Ramos (cell line): ENCODE results near the gene MACROH2A1.

Source experiments
- in situ Hi-C: fragments of 300-500 bp; cut with MboI; formaldehyde crosslinking; loops from one replicate; pipeline ENCODE4 v1.14.3; 2022; ENCODE audit warnings: low sequenced_read_pairs; ENCODE audit not compliant: unreplicated experiment

Gene MACROH2A1

DNA sequence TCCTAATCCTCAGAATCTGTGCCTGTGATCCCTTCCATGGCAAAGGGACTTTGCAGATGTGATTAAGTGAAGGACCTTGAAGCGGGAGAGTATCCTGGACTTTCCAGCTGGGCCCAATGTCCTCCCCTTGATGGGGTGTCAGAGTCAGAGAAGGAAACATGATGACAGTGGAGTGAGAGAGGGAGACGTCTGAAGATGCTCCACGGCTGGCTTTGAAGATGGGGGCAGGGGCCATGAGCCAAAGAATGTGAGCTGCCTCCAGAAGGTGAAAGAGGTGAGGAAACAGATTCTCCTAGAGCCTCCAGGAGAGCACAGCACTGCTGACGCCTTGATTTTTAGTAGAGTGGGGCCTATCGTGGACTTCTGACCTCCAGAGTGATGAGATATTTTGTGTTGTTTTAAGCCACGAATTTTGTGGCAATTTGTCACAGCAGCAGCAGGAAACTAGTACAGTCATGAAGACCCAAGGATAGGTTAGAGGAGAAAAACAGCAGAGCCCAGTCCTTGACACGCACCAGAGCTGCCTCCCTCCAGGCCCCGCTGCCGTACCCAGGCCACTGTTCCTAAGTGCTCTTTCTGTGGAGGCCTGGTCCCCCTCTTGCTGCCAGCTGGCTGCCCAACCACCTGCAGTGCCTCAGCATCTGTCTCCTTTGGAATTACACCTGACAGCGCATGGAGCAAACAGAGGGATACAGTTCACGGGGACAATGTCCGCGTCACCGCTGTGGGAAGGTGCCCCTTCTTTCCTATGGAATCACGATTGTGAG lies 78.1 kb downstream of the MACROH2A1 start:
- in situ Hi-C loops = no loop called here

DNA sequence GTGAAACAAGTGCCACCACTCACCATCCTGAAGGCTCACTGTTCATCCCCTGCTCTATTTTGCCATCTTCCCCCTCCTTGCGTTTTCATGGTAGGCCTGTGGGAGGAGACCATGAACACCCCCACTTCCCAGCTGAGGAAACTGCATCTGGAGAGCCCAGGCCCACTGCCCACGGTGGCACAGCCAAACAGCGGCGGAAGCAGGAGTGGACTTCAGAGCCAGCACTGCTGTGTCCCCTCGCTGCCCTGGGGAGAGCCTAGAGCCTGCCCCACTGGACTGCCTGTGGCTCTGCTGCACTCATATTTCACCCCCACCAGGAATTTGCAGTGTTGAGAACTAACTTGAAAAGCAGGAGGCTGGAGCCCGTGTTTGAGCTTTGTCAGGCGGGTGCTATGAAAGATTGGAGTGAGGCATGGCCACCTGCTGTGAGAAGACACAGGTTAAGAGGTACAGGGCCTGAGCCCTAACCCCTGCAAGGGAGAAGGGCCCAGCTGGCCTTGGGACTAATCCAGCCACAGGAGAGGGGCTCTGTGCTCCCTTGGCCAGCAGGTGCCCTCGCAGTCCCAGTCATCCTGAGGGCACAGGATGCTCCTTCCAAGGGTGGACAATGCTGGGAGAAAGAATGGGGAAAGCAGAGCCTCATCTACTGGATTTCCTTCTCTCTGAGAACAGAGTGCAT lies 79.0 kb downstream of the MACROH2A1 start:
- in situ Hi-C loops = no loop called here

DNA sequence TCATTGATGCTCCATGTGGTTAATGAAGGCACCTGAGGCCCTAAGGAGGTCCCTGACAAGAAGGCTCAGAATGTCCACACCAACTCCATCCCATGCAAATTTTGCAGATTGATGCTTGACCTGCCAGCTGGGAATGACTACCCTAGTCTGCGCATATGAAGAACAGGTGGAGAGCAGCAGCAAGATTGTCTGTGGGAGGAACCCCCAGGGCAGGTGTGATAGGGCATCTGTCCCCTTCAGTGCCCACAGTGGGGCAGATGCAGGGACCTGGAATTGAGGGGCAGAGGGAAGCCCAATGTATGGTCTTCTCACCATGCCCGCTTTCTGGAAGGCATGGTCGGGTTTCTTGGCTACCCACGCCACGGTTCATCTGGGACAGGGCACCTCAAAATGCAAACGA lies 79.6 kb downstream of the MACROH2A1 start:
- in situ Hi-C loops = no loop called here

DNA sequence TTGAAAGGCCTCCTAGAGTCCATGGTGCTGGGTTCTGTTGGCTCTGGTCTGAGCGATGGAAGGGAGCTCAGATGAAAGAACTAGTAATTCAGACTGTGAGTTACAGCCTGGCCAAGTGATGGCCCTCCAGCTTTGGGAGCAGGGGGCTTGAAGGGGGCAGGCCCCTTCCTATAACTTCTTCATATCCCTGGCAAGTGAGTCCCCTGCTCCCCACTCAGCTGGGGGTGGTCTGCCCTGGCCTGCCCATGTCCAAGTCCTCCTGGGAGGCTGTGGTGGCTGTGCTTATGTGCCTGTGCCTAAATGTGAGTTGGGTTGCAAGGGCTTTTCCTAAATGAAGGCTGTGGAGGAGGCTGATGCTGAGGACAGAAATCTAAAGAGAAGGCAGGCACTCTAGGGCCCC lies 80.1 kb downstream of the MACROH2A1 start:
- in situ Hi-C loops = no loop called here

DNA sequence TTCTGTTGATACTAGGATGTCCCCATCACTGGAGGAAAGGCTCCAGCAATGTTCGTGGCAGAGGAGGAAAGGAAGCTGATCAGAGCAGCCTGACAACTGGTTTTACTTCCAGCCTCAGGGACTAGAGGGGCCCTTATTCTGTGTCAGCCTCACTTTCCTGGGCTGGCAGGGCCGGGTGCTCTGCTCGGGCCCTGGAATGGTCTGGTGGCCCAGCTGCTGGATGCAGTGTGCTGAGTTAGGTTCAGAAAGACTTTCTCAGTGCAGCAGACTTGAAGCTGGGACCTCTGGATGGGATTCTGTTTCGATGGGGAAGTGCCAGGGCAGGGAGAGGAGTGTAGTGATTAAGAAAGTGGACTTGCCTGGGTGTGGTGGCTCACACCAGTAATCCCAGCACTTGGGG lies 81.0 kb downstream of the MACROH2A1 start:
- in situ Hi-C loops = no loop called here

DNA sequence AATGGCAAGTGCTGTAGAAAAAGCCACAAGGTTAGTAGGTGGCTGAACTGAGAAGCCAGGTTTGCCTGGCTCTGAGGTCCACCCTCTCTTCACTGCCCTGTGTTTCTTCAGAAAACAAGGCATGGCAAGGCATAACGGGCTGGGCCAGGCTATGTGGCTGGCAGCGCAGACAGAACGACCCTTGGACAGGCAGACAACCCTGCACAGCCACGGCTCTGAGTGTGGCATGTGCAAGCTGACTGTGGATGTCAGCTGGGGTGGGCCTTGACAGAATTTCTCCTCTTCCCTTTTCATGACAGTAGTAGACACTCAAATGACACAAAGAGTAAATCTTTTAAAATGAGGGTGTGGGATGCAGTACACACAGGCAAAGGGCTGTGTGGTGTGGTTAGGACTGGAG lies 81.7 kb downstream of the MACROH2A1 start:
- in situ Hi-C loops = no loop called here

DNA sequence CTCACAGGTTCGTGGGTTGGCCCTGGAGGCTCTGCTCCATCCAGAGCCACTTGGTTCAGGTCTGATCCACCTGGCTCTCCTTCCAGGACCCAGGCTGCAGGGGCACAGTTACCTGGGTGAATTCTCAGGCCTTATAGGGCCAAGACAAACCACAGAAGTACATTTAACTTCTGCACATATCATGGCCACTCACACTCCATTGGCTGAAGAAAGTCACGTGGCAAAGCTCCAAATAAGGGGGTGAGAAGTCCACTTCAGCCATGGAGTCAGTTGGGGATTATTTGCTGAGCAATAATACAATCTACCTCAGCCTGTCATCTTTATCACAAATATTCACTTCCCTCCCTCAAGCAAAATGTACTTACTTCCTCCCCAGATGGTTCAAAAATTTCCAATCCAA lies 83.6 kb downstream of the MACROH2A1 start:
- in situ Hi-C loops = no loop called here

DNA sequence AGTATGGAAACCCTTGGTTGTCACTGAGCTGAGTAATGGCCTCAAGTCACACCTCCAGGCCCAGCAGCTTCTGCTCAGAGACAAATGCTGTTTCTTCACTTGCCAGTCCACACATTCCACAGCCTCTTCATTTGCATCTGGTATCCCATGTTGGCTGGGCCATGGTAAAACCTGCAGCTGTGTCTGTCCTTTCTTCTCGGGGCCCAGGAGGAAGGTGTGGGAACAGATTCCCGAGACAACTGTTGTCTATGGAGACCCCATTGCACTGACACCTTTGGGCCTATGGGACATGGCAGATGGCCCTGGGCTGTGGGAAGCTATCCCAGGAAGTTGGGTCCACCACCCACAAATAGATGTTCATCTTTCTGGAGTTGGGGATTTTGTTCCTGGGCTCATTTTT lies 85.1 kb downstream of the MACROH2A1 start:
- in situ Hi-C loops = no loop called here

DNA sequence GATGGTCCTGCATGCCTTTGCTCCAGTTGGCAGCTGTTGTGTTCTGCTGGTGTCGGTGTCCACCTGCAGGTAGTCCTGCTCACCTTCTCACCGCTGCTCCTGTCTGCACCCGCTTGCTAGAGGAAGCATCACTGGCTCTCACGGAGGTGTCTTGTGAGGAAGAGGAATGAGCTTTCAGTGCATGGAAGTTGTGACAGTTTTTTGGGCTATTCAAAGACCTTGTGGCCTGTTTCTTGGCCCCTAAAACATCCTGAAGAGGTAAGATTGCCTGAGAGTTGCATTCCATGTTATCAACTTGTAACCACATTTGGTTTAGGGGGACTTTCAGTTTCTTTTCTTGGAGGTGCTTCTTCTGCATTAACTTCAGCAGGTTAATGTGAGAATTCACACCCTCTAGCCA lies 85.6 kb downstream of the MACROH2A1 start:
- in situ Hi-C loops = no loop called here

DNA sequence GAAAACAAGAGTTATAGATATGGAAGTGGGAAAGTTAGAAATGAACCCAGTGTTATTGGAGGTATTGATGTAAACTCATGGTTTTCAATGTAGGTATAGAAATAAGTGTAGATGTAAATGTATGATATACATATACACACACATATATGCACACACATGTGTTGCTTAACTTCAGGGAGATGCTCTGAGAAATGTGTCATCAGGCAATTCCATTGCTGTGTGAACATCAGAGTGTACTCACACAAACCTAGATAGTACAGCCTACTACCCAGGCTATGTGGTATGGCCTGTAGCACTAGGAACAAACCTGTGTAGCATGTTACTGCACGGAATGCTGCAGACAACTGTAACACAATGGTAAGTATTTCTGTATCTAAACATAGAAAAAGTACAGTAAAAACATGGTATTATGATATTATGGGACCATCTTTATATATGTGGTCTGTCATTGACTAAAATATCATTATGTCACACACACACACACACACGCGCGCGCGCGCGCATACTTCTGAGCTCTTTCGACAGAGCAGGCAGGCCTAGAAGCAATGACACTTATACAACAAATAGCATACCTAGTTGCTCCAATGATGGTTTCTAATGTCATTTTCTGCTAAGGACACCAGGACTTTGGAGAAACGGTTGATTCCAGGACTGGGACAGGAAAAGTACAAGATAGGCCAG lies 86.6 kb downstream of the MACROH2A1 start:
- in situ Hi-C loops = no loop called here

DNA sequence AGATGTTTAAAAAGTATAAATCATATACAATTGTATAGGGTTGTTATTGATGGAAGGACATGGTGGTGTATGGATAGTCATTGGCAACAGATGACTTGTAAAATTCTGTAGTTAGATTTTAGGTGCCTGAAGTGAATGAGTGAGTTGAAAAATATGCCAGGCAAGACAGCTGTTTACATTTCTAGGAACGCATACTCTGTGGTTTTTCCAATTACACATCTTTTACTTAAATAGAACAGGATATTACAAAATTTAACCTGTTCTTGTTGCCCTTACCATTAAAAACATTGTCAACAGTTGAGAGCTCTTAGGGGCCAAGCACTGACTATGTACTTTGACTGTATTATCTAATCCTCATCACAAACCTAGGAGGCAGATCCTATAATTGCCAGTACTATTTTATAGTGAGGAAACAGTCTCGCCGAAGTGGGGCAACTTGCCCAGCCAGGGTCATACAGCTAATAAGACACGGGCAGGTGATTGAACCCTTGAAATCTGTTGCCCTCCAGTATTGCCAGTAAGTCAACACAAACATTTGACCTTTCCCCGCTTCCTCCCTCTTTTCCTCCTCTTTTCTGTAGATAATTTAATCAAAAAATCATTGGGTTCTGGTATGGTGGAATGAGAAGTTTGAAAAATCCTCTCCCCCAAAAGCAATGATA lies 88.6 kb downstream of the MACROH2A1 start:
- in situ Hi-C loops = no loop called here

DNA sequence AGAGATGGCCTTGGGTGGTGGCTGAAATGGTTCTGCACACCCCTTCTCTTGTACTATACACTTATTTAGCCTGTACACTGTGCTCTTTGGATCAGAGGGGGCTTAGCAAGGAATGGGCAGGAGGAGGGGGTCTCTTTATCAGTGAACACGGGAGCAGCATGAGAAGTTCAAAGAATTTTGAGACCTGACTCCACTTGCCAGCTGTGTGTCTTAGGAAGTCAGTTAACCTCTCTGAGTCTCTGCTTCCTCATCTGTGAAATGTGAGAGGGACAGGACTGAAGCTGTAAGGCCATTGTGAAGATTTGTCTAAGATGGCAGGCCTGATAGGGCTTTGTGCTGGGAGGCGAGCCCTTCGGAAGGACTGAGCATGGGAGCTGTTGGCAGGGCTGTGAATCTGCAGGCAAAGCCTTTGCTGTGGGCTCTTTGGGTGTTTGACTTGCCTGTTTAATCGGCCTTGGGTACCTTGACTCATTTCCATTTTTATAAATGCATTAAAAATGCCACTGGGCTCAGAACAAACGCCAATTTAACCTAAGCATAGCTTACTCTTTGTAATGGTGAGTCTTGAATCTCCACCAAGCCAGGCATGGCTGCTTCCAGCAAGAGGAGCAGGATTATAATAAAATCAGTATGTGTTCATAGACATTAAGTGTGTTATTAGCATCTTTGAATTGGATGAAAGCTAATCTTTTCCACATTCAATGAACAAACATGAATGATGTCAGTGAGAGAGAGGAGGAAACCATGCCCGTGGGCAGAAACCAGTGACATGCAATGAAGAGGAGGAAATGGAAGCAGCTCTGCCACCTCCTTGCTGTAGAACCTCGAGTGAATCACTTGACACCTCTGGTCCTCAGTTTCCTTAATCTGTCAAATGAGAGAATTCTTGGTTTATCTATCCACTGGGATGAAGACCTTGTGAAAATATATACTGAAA lies 89.4 kb downstream of the MACROH2A1 start:
- in situ Hi-C loops = no loop called here

DNA sequence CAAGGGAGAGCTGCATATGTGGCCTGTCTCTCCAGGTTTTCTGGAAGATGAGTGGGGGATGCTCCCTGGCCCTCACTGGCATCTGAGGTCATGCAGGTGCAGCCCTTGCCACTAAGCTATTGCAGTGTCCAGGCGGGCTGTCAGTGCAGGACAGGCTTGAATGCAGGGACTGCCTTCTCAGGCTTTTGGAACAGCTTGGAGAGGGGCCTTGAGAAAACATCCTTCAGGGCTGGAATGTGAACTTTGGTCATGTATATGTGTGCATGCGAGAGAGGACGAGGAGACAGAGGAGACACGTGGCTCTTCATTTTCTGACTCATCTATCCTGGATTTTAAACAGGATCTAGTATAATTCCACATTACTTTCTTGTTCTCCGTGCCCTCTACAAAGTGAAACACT lies 90.3 kb downstream of the MACROH2A1 start:
- in situ Hi-C loops = no loop called here

DNA sequence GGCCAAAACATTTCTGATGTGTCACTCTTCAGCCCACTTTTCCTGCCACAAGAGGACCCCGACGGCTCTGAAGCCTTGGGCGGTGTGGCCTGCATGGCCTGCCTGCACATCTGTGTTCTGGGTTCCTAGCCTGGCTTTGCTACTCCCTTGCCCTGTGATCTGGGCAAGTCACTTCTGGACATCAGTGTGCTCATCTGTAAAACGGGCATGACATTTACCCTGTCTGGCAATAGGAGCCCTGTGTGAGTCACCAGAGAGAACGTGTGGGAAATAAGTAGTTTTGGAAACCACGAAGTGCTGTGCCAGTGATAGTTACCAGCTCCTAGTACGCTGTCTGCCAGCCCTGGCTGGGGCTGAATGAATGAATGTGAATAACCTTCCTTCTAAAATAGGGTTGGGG lies 90.8 kb downstream of the MACROH2A1 start:
- in situ Hi-C loops = no loop called here

DNA sequence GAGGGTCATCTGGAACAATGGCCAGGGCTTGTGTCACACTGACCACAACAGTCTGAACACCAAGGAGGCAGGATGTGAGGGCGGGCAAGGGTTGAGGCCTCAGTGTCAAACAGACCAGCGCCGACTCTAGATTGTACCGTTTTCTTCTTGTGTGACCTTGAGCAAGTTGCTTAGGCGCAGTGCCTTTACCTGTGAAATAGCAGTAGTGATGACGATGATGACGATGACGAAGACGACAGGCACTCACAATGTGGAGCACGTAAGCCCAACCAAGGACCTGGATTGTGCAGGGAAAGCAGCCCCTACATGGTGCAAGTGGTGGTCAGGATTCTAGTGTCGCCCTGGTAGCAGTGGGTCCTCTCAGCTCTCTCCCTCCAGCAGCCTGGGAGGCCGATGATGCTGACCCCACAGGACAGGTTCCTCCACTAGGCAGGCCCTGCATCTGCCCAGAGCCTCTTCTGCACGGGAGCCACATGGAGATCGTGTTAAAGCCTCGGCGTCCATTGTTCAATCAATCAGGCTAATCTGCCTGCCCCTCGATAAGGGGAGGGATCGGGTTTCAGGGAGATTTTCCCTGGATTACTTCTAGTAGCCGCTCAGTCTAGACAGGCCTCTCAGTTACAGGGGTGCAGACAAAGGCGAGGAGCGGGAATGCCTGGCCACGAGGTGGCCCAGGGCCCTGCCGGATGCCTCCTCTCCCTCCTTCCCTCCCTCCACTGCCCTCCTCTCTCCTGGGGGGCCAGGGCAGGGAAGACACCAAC lies 91.7 kb downstream of the MACROH2A1 start:
- in situ Hi-C loops = no loop called here

DNA sequence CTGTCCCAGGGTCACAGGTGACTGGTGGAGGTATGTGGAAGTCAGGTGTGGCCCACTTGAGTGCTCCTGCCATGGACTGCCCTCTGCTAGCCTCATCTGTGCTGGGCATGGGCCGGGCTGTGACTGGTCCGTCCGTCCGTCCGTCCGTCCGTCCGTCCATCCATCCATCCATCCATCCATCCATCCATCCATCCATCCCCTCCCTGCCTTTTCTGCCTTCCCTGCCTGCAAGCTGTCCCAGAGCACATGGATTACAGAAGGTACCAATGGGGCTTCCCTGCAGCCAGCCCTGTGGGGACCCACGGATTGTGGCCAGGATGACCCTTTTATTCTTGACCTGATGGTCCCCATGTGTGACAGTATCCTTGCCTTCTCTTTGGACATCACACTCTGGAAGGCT lies 92.5 kb downstream of the MACROH2A1 start:
- in situ Hi-C loops = no loop called here

DNA sequence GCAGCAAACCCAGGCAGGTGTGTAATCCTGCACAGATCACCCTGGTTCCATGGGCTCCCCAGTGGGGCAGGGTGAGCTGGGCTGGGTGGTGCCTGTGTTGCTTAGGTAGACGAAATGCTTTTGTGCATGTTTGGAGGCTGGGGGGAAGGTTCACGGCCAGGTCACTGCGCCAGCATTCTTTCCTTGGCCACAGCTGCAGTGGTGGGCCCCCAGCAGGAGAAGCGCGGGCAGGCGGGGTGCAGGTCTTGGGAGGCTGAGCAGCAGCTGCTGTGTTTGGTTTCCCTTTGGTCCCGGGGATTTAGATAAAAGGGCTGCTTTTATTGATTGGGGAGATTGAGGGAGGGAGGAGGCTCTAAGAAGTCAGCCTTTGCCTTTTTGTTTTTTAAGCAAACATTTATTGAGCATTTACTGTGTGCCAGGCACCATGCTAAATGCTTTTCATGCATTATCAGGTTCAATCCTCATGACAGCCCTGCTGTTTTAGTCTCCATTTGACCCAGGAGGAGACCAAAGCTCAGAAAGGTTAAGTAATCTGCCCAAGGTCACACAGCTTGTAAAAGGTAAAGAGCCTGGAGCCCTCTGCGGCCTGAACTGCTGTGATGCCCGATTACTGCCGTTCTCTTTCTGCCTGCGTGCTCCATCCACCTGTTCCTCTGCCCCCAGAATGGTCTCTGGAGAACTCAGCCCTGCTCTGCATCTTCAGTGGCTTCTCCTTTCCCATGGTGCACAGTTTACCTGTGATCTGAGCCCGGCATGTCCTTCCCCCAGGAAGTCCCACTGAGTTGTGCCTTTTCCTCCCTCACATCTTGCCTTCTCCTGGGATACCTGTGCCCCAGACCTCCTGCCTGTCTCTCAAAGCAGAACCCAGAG lies 94.4 kb downstream of the MACROH2A1 start:
- in situ Hi-C loops = no loop called here

DNA sequence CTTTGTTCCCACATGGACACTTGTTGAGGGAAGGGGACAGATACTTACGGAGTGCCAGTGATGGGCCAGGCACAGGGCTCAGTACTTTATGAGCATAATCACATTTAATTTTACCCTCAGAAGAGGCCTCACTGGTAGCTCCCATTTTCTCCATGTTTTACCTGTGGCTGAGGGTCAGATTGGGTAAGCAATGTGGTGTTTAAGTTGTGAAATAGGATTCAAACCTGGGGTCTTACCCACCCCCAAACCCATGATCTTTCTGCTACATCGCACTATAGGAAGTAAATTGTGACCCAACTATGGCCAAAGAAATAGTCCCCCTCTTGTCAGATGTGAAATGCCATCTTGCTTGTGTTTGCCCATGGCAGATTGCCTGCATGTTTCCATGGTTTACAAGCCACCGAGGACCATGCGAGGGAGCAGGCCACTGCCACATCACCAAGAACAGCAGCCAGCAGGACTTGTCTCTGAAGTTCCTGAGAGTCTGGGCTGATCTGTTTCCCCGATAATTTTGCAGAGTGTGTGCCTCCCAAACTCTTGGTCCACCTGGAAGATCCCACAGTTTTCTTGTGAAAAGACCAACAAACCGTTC lies 95.4 kb downstream of the MACROH2A1 start:
- in situ Hi-C loops = no loop called here
